ENCODE results near the gene MEX3D.

Gene MEX3D

GRCh38 chr19:1576242-1577089, 8.3 kb upstream of the MEX3D start:
- Histone ChIP-seq H3K9me3 (ENCODE audit: control insufficient read depth, low read length) (no peaks in the 10 kb centered on the region), H3K4me3 (ENCODE audit: low read length) (no peak overlapping the region), H3K36me3 (ENCODE audit: control insufficient read depth, insufficient read depth, low read length) (no peaks in the 10 kb centered on the region), H3K9ac (ENCODE audit: low read length) (no peak overlapping the region), H3K27me3 (ENCODE audit: control insufficient read depth, insufficient read depth, low read length) (no peaks in the 10 kb centered on the region), H3K4me1 (ENCODE audit: control insufficient read depth, insufficient read depth, low read length) (peaks cover 11% of the 10 kb centered on the region)

DNA sequence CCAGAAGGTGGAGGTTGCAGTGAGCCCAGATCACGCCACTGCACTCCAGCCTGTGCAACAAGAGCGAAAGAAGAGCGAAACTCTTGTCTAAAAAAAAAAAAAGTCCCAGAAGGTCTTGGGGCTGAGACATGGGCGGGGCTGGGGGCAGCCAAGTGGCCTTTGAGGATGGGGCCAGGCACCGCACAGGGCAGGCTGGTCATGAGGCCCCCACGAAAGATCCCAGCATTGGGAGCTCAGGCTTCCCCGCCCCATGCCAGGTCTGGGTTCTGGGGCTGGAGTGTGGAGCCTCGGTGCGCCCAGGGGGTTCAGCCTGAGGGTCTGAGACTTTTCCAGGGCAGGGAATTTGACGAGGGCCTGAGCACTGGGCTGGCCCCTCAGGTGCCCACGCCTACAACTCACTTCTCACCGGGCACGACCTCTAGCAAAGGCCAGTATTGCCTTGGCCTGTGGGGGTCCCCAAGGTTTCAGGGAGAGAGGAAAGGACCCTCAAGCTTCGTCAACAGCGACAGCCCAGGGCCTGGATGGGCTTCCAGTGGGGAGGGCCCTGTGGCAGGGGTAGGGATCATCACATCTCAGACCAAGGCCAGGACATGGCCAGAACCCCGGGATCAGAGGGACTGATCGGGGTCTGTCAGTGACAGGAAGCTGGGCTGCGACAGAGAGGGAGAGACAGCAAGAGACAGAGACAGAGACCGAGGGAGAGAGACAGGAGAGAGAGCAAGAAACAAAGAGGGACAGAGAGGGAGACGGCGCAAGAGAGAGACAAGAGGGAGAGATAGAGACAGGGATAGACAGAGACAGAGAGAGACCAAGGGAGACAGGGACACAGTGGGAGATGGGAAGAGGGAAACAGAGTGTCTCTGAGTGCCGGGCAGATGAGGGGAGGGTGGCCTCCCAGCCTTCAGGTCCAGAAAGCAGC, 7.5 kb upstream of the MEX3D start:
- Histone ChIP-seq H3K4me3 (ENCODE audit: low read length) (no peak overlapping the region), H3K27me3 (ENCODE audit: control insufficient read depth, insufficient read depth, low read length) (no peaks in the 10 kb centered on the region), H3K9me3 (ENCODE audit: control insufficient read depth, low read length) (no peaks in the 10 kb centered on the region), H3K9ac (ENCODE audit: low read length) (no peak overlapping the region), H3K36me3 (ENCODE audit: control insufficient read depth, insufficient read depth, low read length) (no peaks in the 10 kb centered on the region), H3K4me1 (ENCODE audit: control insufficient read depth, insufficient read depth, low read length) (peaks cover 11% of the 10 kb centered on the region)

DNA sequence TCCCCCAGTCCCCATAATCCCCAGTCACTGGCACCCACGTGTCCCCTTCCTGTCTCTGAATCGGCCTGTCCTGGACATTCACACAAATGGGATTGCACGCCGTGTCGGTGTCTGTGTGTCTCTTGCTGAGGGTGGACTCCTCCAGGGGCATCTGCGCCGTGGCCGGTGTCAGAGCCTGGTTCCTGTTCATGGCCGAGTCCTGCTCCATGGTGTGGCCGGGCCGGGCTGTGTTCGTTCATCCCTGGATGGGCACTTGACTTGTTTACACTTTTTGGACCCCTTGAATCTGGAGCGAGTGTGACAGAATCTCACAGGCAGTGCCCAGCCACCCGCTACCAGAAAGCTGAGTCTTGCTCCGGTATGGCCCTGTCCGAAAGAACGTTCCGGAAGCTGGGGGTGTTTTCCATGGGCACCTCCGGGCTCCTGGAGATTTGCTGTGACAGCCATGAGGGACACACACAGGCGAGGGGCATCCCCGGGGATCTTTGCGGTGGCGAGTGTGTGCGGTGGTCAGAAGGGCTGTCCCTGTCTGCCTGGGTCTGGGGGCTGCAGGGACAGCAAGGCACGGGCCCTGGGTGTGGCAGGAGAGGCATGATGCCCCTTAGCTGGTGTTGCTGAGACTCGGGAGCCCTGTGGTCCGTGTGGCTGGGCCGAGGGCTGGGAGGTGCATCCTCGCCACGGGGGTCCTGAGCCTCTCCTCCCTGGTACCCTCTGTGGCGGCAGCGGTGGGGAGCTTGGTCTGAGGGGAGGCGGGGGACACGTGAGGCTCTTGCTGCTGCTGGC, 6.4 kb upstream of the MEX3D start:
- H3K9me3 ChIP-seq (ENCODE audit: control insufficient read depth, low read length): no peaks in the 10 kb centered on the region
- H3K36me3 ChIP-seq (ENCODE audit: control insufficient read depth, insufficient read depth, low read length): no peaks in the 10 kb centered on the region
- peaks cover 11% of the 10 kb centered on the region for H3K4me1 ChIP-seq (ENCODE audit: control insufficient read depth, insufficient read depth, low read length)
- no peak overlapping the region for H3K4me3 ChIP-seq (ENCODE audit: low read length)
- no peak overlapping the region for H3K9ac ChIP-seq (ENCODE audit: low read length)
- peaks cover 2% of the 10 kb centered on the region for H3K27me3 ChIP-seq (ENCODE audit: control insufficient read depth, insufficient read depth, low read length)

GRCh38 chr19:1572795-1573194, 4.7 kb upstream of the MEX3D start:
- Histone ChIP-seq H3K27me3 (ENCODE audit: control insufficient read depth, insufficient read depth, low read length) (peaks cover 9% of the 10 kb centered on the region), H3K36me3 (ENCODE audit: control insufficient read depth, insufficient read depth, low read length) (no peaks in the 10 kb centered on the region), H3K9me3 (ENCODE audit: control insufficient read depth, low read length) (no peaks in the 10 kb centered on the region), H3K4me1 (ENCODE audit: control insufficient read depth, insufficient read depth, low read length) (peaks cover 18% of the 10 kb centered on the region), H3K9ac (ENCODE audit: low read length) (no peak overlapping the region), H3K4me3 (ENCODE audit: low read length) (no peak overlapping the region)

DNA sequence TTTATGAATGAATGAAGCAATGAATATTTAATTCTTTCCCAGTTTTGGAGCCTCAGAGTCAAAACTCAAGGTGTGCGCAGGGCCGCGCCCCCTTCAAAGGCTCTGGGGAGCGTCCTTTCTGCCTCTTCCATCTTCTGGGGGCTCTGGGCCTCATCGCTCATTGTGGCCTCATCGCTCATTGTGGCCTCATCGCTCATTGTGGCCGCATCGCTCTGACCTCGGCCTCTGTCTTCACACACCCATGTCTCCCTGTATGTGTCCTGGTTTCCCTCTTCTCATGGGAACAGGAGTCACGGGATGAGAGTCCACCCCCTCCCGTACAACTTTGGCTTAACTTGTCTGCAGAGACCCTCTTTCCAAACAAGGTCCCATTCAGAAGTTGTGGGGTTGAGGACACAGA, 3.2 kb upstream of the MEX3D start:
- H3K9ac ChIP-seq (ENCODE audit: low read length): no peak overlapping the region
- no peaks in the 10 kb centered on the region for H3K36me3 ChIP-seq (ENCODE audit: control insufficient read depth, insufficient read depth, low read length)
- peaks cover 18% of the 10 kb centered on the region for H3K4me1 ChIP-seq (ENCODE audit: control insufficient read depth, insufficient read depth, low read length)
- peaks cover 9% of the 10 kb centered on the region for H3K27me3 ChIP-seq (ENCODE audit: control insufficient read depth, insufficient read depth, low read length)
- no peak overlapping the region for H3K4me3 ChIP-seq (ENCODE audit: low read length)
- no peaks in the 10 kb centered on the region for H3K9me3 ChIP-seq (ENCODE audit: control insufficient read depth, low read length)

DNA sequence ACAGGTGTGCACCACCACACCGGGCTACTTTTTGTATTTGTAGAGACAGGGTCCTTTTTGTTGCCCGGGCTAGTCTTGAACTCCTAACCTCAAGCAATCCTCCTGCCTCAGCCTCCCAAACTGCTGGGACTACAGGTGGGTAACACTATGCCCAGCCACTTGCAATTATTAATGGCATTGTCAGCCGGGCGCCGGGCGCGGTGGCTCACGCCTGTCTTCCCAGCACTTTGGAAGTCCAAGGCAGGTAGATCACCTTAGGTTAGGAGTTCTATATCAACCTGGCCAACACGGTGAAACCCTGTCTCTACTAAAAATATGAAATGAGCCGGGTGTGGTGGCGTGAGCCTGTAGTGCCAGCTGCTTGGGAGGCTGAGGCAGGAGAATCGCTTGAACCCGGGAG, 2.7 kb upstream of the MEX3D start:
- peaks cover 9% of the 10 kb centered on the region for H3K27me3 ChIP-seq (ENCODE audit: control insufficient read depth, insufficient read depth, low read length)
- no peak overlapping the region for H3K9ac ChIP-seq (ENCODE audit: low read length)
- H3K36me3 ChIP-seq (ENCODE audit: control insufficient read depth, insufficient read depth, low read length): no peaks in the 10 kb centered on the region
- H3K4me3 ChIP-seq (ENCODE audit: low read length): no peak overlapping the region
- H3K9me3 ChIP-seq (ENCODE audit: control insufficient read depth, low read length): no peaks in the 10 kb centered on the region
- H3K4me1 ChIP-seq (ENCODE audit: control insufficient read depth, insufficient read depth, low read length): peaks cover 18% of the 10 kb centered on the region

GRCh38 chr19:1569997-1570396, 1.9 kb upstream of the MEX3D start:
- Histone ChIP-seq H3K4me1 (ENCODE audit: control insufficient read depth, insufficient read depth, low read length) (peaks cover 18% of the 10 kb centered on the region), H3K36me3 (ENCODE audit: control insufficient read depth, insufficient read depth, low read length) (no peaks in the 10 kb centered on the region), H3K9me3 (ENCODE audit: control insufficient read depth, low read length) (no peaks in the 10 kb centered on the region), H3K9ac (ENCODE audit: low read length) (no peak overlapping the region), H3K4me3 (ENCODE audit: low read length) (no peak overlapping the region), H3K27me3 (ENCODE audit: control insufficient read depth, insufficient read depth, low read length) (peaks cover 9% of the 10 kb centered on the region)

GRCh38 chr19:1567848-1568227, 287 bp downstream of the MEX3D start:
- H3K4me3 ChIP-seq (ENCODE audit: low read length): no peak overlapping the region
- H3K36me3 ChIP-seq (ENCODE audit: control insufficient read depth, insufficient read depth, low read length): no peaks in the 10 kb centered on the region

DNA sequence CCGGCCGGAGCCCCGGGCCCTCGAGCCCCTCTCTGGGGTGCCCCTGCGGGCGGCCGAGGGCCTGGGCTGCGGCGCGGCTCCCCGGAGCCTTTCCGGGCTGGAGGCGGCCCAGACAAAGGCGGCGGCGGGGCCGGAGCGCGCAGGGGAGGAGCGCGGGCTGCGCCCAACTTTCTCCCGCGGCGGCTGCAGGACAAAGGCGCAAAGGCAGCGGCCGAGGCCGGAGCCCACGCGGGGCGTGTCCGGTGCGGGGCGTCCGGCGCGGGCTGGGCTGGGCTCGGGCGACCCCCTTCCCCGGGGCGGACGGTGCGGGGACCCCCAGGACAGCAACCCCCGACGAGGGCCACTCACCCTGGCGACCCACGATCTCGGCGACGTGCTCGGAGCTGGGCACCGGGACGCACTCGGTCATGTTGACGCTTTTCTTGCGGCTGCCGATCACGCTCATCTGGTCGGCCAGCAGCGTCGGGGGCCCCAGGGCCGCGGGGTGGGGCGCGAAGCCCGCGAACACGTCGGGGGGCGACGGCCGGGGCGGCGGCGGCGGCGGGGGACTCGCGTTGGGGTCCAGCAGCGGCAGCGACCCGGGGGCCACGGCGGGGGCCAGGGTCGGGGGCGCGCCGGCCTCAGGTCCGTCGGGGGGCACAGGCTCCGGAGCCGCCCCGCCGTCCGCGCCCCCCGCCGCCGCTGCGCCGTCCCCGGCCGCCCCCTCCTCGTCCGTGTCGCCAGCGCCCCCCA, 843 bp downstream of the MEX3D start:
- Histone ChIP-seq H3K9me3 (ENCODE audit: control insufficient read depth, low read length) (no peaks in the 10 kb centered on the region), H3K4me1 (ENCODE audit: control insufficient read depth, insufficient read depth, low read length) (peaks cover 8% of the 10 kb centered on the region), H3K4me3 (ENCODE audit: low read length) (no peak overlapping the region), H3K9ac (ENCODE audit: low read length) (peak overlapping the region; percentile 65), H3K36me3 (ENCODE audit: control insufficient read depth, insufficient read depth, low read length) (no peaks in the 10 kb centered on the region), H3K27me3 (ENCODE audit: control insufficient read depth, insufficient read depth, low read length) (peaks cover 9% of the 10 kb centered on the region)

More at GRCh38 chr19:1567848-1568227, 287 bp downstream of the MEX3D start:
- Histone ChIP-seq H3K27me3 (ENCODE audit: control insufficient read depth, insufficient read depth, low read length) (peaks cover 9% of the 10 kb centered on the region), H3K9me3 (ENCODE audit: control insufficient read depth, low read length) (no peaks in the 10 kb centered on the region), H3K9ac (ENCODE audit: low read length) (no peak overlapping the region), H3K4me1 (ENCODE audit: control insufficient read depth, insufficient read depth, low read length) (peaks cover 8% of the 10 kb centered on the region)

- peak overlapping the region; percentile 65 for H3K9ac ChIP-seq (ENCODE audit: low read length)
- no peaks in the 10 kb centered on the region for H3K36me3 ChIP-seq (ENCODE audit: control insufficient read depth, insufficient read depth, low read length)
- peaks cover 8% of the 10 kb centered on the region for H3K4me1 ChIP-seq (ENCODE audit: control insufficient read depth, insufficient read depth, low read length)
- H3K9me3 ChIP-seq (ENCODE audit: control insufficient read depth, low read length): no peaks in the 10 kb centered on the region
- no peak overlapping the region for H3K4me3 ChIP-seq (ENCODE audit: low read length)
- peaks cover 9% of the 10 kb centered on the region for H3K27me3 ChIP-seq (ENCODE audit: control insufficient read depth, insufficient read depth, low read length)
Observed at GRCh38 chr19:1566392-1567115, 1.6 kb downstream of the MEX3D start.

DNA sequence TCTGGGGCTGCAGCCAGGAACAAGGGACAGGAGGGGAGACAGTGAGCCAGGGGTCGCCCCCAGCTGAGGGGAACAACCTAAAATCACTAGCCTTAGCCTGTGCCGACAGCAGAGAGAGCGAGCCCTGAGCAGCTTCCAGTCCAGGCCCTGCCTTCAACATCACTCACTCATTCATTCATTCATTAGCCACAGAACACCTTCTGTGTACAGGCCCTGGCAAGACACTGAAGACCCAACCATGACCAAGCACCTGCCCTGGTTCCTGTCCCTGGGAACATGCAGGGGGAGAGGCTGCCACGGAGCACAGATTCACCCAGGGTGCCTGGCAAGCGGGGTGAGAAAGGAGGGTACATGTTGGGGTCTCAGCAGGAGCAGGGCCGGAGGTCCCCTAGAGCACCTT, 4.9 kb downstream of the MEX3D start:
- no peaks in the 10 kb centered on the region for H3K36me3 ChIP-seq (ENCODE audit: control insufficient read depth, insufficient read depth, low read length)
- no peaks in the 10 kb centered on the region for H3K4me1 ChIP-seq (ENCODE audit: control insufficient read depth, insufficient read depth, low read length)
- no peak overlapping the region for H3K4me3 ChIP-seq (ENCODE audit: low read length)
- no peaks in the 10 kb centered on the region for H3K9me3 ChIP-seq (ENCODE audit: control insufficient read depth, low read length)
- H3K9ac ChIP-seq (ENCODE audit: low read length): no peak overlapping the region
- H3K27me3 ChIP-seq (ENCODE audit: control insufficient read depth, insufficient read depth, low read length): no peaks in the 10 kb centered on the region
